Measurements from ENCODE around the gene FMNL1. TPM values are rescaled to one million over a fixed set of nuclear protein-coding genes. Genes with fewer than 3 reads are reported as not detected.

Gene FMNL1
- polyA plus RNA-seq, 3 donors, result 23.8 to 826 (median 24.8) TPM

DNA sequence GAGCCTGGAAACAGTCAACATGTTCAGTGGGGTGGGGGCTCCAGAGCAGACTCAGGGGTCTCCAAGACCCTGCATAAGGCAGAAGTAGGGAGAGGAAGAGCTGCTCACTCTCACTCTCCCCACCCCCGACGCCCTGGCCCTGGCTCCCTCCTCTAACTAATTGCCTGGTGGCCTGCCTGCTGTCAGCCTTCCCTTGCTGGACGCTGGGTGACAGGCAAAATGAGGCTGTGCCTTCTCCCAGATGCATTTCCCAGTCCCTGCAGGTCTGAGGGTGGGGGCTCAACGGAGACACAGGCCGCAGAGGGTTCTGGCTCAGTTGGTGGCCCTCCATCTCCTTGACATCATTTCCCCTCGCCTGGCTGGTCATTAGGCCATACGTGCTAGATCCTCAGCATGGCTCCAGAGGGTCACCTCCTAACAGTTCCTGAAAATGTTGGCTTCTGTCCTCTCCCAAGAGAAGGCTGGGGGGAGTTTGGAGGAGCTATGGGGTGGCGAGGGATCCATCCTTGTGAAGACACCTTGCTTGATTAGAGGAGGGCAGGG, 1.4 kb downstream of the FMNL1 start:
- H3K4me1 ChIP-seq (ENCODE audit: control insufficient read depth in 1 of 2, insufficient read depth in 2 of 2, low read length in 2 of 2), result peaks cover 70 to 74% of the 10 kb centered on the region in 2 donors
- Mint-ChIP-seq H3K4me3 (peak overlapping the region; percentile 97 to 99), H3K9me3 (peaks cover 0 to 3% (median 0%) of the 10 kb centered on the region in 7 donors), H3K36me3 (peaks cover 42 to 67% of the 10 kb centered on the region in 2 donors), H3K27ac (peak overlapping the region; percentile 98 to 100 (median 100)), H3K27me3 (ENCODE audit: low read depth in 3 of 3) (peaks cover 0 to 4% (median 0%) of the 10 kb centered on the region in 3 donors), H3K4me1 (peaks cover 66% of the 10 kb centered on the region)
- no peaks in the 10 kb centered on the region for H3K27me3 ChIP-seq (ENCODE audit: control insufficient read depth in 2 of 2, insufficient read depth in 2 of 2, low read length in 2 of 2)
- peaks cover 95% of the 10 kb centered on the region for H3K79me2 ChIP-seq (ENCODE audit: insufficient read depth, low read length)
- no peak for TF ChIP-seq CTCF (IDR thresholded peaks at IDR 0.05)
- H3K4me3 ChIP-seq (replicated peaks in 1 of 3; ENCODE audit: low read depth in 2 of 3, low read length in 3 of 3), result peak overlapping the region; percentile 84 to 99 (median 97)
- peak overlapping the region; percentile 93 to 99 for H3K27ac ChIP-seq (ENCODE audit: low read depth in 1 of 2, low read length in 2 of 2)
- peak in 2 of 3 donors; percentile 54 to 61 for DNase-seq
- peak overlapping the region; percentile 98 for H3K4me2 ChIP-seq (replicated peaks; ENCODE audit: extremely low read depth, low read length, poor library complexity, severe bottlenecking)
- peaks cover 52% of the 10 kb centered on the region for H4K20me1 ChIP-seq (ENCODE audit: insufficient read depth, low read length)
- H3K9ac ChIP-seq (ENCODE audit: insufficient read depth, low read length, poor library complexity, severe bottlenecking), result peak overlapping the region; percentile 91
- intact Hi-C loops (cut with micrococcal nuclease), result no loop called here
- H3K36me3 ChIP-seq (replicated peaks in 1 of 2; ENCODE audit: control insufficient read depth in 1 of 2, insufficient read depth in 2 of 2, low read length in 2 of 2), result no peaks in the 10 kb centered on the region
- 3% methylated on average over 4 of the region's 8 CpGs for WGBS (ENCODE audit: insufficient coverage)
- H2AFZ ChIP-seq (ENCODE audit: insufficient read depth, low read depth, low read length, poor library complexity, severe bottlenecking), result no peak overlapping the region
- no peaks in the 10 kb centered on the region for H3K9me3 ChIP-seq (replicated peaks in 1 of 2; ENCODE audit: control insufficient read depth in 1 of 2, insufficient read depth in 1 of 2, low read length in 2 of 2)

DNA sequence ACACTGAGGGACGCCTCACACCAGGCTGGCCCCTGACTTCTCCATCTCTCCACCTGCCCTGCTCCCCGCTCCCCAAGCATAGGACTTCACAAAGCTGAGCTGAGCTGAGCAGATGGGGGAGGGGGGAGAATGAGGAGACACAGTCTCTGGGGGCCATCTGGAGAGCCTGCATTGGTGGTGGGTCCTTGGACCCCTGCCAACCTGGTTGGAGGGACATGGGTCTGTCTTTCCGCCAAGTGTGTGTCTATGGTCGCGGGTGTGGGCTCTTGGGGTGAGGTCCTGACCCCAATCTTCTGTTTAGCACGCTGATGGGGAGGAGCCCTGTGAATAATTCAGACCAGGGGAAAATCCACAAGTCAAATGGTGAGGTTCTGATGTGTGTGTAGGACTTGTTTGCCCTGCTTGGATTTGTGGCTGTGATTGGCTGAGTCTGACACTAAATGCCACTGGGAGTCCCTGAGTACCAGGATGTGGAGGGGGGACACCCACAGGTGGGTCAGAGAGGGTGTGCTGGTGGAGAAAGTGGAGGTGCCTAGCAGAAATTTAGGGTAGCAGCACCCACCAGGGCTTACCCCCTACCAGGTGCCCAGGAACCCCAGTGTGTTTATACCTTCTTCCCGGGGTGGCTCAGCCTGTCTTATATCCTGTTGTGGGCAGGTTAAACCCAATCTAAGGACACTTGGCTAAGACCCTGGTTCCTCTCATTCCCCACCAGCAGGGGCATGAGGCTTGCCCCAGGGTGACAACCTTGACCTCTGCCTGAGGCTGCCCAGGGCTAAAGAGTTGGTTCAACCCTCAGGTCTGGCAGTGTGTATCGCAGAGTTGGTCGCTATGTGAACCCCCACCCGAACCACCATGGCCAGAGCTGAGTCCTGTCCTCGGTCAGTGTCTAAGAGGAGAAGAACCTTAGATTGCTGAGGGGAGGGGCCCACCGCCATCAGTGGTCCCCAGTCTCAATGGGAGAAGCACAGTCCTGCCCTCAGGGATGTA, 2.1 kb downstream of the FMNL1 start:
- intact Hi-C loops (cut with micrococcal nuclease), result no loop called here
- DNase-seq, result peak in 1 of 3 donors; percentile 47
- Histone ChIP-seq H3K4me3 (replicated peaks in 1 of 3; ENCODE audit: low read depth in 2 of 3, low read length in 3 of 3) (peak overlapping the region; percentile 84 to 99 (median 97)), H3K27me3 (ENCODE audit: control insufficient read depth in 2 of 2, insufficient read depth in 2 of 2, low read length in 2 of 2) (no peaks in the 10 kb centered on the region), H3K4me1 (ENCODE audit: control insufficient read depth in 1 of 2, insufficient read depth in 2 of 2, low read length in 2 of 2) (peaks cover 78 to 82% of the 10 kb centered on the region in 2 donors), H3K27ac (ENCODE audit: low read depth in 1 of 2, low read length in 2 of 2) (peak overlapping the region; percentile 93 to 99), H3K4me2 (replicated peaks; ENCODE audit: extremely low read depth, low read length, poor library complexity, severe bottlenecking) (peak overlapping the region; percentile 98), H3K36me3 (replicated peaks in 1 of 2; ENCODE audit: control insufficient read depth in 1 of 2, insufficient read depth in 2 of 2, low read length in 2 of 2) (no peaks in the 10 kb centered on the region), H3K9ac (ENCODE audit: insufficient read depth, low read length, poor library complexity, severe bottlenecking) (peak overlapping the region; percentile 91), H4K20me1 (ENCODE audit: insufficient read depth, low read length) (peaks cover 44% of the 10 kb centered on the region), H3K79me2 (ENCODE audit: insufficient read depth, low read length) (peaks cover 100% of the 10 kb centered on the region), H2AFZ (ENCODE audit: insufficient read depth, low read depth, low read length, poor library complexity, severe bottlenecking) (no peak overlapping the region), H3K9me3 (replicated peaks in 1 of 2; ENCODE audit: control insufficient read depth in 1 of 2, insufficient read depth in 1 of 2, low read length in 2 of 2) (no peaks in the 10 kb centered on the region)
- H3K27ac Mint-ChIP-seq, result peak overlapping the region; percentile 98 to 100 (median 100)
- TF ChIP-seq CTCF (IDR thresholded peaks at IDR 0.05), result no peak
- H3K9me3 Mint-ChIP-seq, result peaks cover 0 to 3% (median 0%) of the 10 kb centered on the region in 7 donors
- WGBS (ENCODE audit: insufficient coverage), result 21% methylated on average over 5 of the region's 12 CpGs
- peaks cover 41 to 67% of the 10 kb centered on the region in 2 donors for H3K36me3 Mint-ChIP-seq
- peaks cover 0 to 4% (median 0%) of the 10 kb centered on the region in 3 donors for H3K27me3 Mint-ChIP-seq (ENCODE audit: low read depth in 3 of 3)
- peaks cover 72% of the 10 kb centered on the region for H3K4me1 Mint-ChIP-seq
- peak overlapping the region; percentile 97 to 99 for H3K4me3 Mint-ChIP-seq

Measured in CD14-positive monocyte (primary cell).